HepG2 (cell line): ENCODE measurements around the gene PSMD8. TPM values are rescaled to one million over a fixed set of nuclear protein-coding genes. Genes with fewer than 3 reads are reported as not detected.
A peak's percentile ranks its signal among the peaks of the same experiment; 100 is the strongest.

ENCODE experiments used
- ATAC-seq: fragments of 200-7000 bp; cut with Tn5 transposase; 3 replicates; pipeline ENCODE4 v1.9.1; 2020; ENCODE audit warnings: mild to moderate bottlenecking, moderate library complexity
- BruUV-seq: library from RNA; stranded (reverse); fragments of 400-500 nt; replicated peaks from 2 replicates; lab custom pipeline; 2021; lab: Mats Ljungman, UMichigan
- CTCF ChIA-PET: fragments of 300-600 bp; formaldehyde crosslinking; extraction: SDS; loops from one replicate; lab custom pipeline; 2021; ENCODE audit warnings: low total read pairs, inconsistent platforms, low intra/inter-chr PET ratio; lab: Yijun Ruan, JAX
- POLR2A ChIA-PET: fragments of 350-600 bp; sonication (Branson Sonifier 250); formaldehyde crosslinking; loops from one replicate; lab custom pipeline; 2020; ENCODE audit warnings: antibody characterized with exemption, inconsistent platforms; lab: Yijun Ruan, JAX
- DNase-seq: peaks from one replicate; pipeline ENCODE4 v3.0.0-alpha.2; 2015; ENCODE audit warnings: low spot score
- FAIRE-seq: peaks from 3 replicates; lab custom pipeline; 2011; peaks lifted over from hg19 to GRCh38; lab: Jason Lieb, UNC
- H2AFZ ChIP-seq: one replicate; pipeline ENCODE4 v1.6.1; 2011; ENCODE audit warnings: low read length, inconsistent platforms
- H3K27ac ChIP-seq: fragments of 300-600 bp; 3 replicates; pipeline ENCODE4 v1.8.0; 2011; ENCODE audit warnings: mixed run types, mild to moderate bottlenecking, mixed read lengths, low read length, inconsistent platforms; ENCODE audit not compliant: insufficient read depth; ENCODE audit errors: extremely low read length
- H3K27me3 ChIP-seq, 2 experiments: fragments of 200-600 bp in 1 of 2; 2 replicates in 1 of 2; 3 replicates in 1 of 2; pipeline versions ENCODE4 v1.6.0 to v1.8.0; 2011; ENCODE audit warnings: low read length in 2 of 2, mild to moderate bottlenecking in 2 of 2, moderate library complexity in 2 of 2, inconsistent platforms in 1 of 2; ENCODE audit not compliant: insufficient read depth in 2 of 2, control insufficient read depth in 1 of 2
- H3K36me3 ChIP-seq, 2 experiments: fragments of 200-600 bp in 1 of 2; replicated peaks in 1 of 2; 2 replicates in 1 of 2; 3 replicates in 1 of 2; pipeline versions ENCODE4 v1.5.1 to v1.8.0; 2011; ENCODE audit warnings: low read length in 2 of 2, inconsistent platforms in 1 of 2; ENCODE audit not compliant: insufficient read depth in 2 of 2, control insufficient read depth in 1 of 2
- H3K4me1 ChIP-seq: 2 replicates; pipeline ENCODE4 v1.5.1; 2012; ENCODE audit warnings: low read length, inconsistent platforms; ENCODE audit not compliant: insufficient read depth
- H3K4me2 ChIP-seq: 2 replicates; pipeline ENCODE4 v1.6.0; 2011; ENCODE audit warnings: low read depth, low read length, inconsistent platforms
- H3K4me3 ChIP-seq, 3 experiments: fragments of 200-600 bp in 1 of 3; sonication (generic), shearing (Covaris generic) in 1 of 3; replicated peaks in 1 of 3; 2 replicates each; pipeline ENCODE4 v1.5.1; 2011 to 2016; ENCODE audit warnings: low read length in 3 of 3, inconsistent platforms in 2 of 3, low read depth in 2 of 3, mild to moderate bottlenecking in 2 of 3, control low read depth in 1 of 3, mixed read lengths in 1 of 3; ENCODE audit not compliant: insufficient read depth in 1 of 3
- H3K79me2 ChIP-seq: one replicate; pipeline ENCODE4 v1.6.1; 2011; ENCODE audit warnings: low read length, inconsistent platforms; ENCODE audit not compliant: insufficient read depth
- H3K9ac ChIP-seq: 2 replicates; pipeline ENCODE4 v1.6.0; 2011; ENCODE audit warnings: mild to moderate bottlenecking, low read depth, low read length, inconsistent platforms; ENCODE audit not compliant: insufficient read depth
- H3K9me3 ChIP-seq: 2 replicates; pipeline ENCODE4 v1.5.1; 2012; ENCODE audit warnings: mild to moderate bottlenecking, low read length
- H4K20me1 ChIP-seq: 2 replicates; pipeline ENCODE4 v1.6.0; 2011; ENCODE audit warnings: inconsistent platforms, mild to moderate bottlenecking, low read length, moderate library complexity; ENCODE audit not compliant: insufficient read depth
- ATF7 ChIP-seq, 2 experiments: fragments of 450-650 bp in 1 of 2; sonication (generic) in 1 of 2; formaldehyde crosslinking in 1 of 2; IDR thresholded peaks; 2 replicates each; pipeline versions ENCODE4 v1.4.0 to v1.6.1; 2016 to 2020; ENCODE audit warnings: antibody characterized with exemption in 1 of 2, mild to moderate bottlenecking in 1 of 2, missing genetic modification reagents in 1 of 2
- ETV5 ChIP-seq: IDR thresholded peaks from 2 replicates; pipeline ENCODE4 v1.6.1; 2018; ENCODE audit warnings: missing biosample characterization, missing genetic modification reagents, inconsistent platforms, borderline replicate concordance
- FOXM1 ChIP-seq: sonication (generic); formaldehyde crosslinking; IDR thresholded peaks from 2 replicates; pipeline ENCODE4 v1.5.0; 2020; ENCODE audit warnings: missing genetic modification reagents
- GTF3A ChIP-seq: sonication (generic); formaldehyde crosslinking; conservative IDR thresholded peaks from 2 replicates; pipeline ENCODE4 v1.4.0; 2020; ENCODE audit warnings: mild to moderate bottlenecking, missing genetic modification reagents
- HNRNPH1 ChIP-seq: fragments of 200-400 bp; formaldehyde crosslinking; optimal IDR thresholded peaks from 2 replicates; pipeline ENCODE3; 2017; ENCODE audit warnings: mild to moderate bottlenecking, low read depth, low read length
- MYC ChIP-seq: sonication (generic); formaldehyde crosslinking; IDR thresholded peaks from 2 replicates; pipeline ENCODE4 v1.9.0; 2021; ENCODE audit warnings: missing genetic modification reagents, borderline replicate concordance
- PAF1 ChIP-seq: IDR thresholded peaks from 2 replicates; pipeline ENCODE4 v1.6.1; 2016; ENCODE audit warnings: missing genetic modification reagents, missing compliant biosample characterization
- RAD51 ChIP-seq: fragments of 450-650 bp; IDR thresholded peaks from 2 replicates; pipeline ENCODE4 v1.6.1; 2016; ENCODE audit warnings: borderline replicate concordance
- RFX5 ChIP-seq: IDR thresholded peaks from 2 replicates; pipeline ENCODE4 v1.6.1; 2011; ENCODE audit warnings: low read depth, low read length, improper control_type of control experiment
- SIN3A ChIP-seq: IDR thresholded peaks from 2 replicates; pipeline ENCODE4 v1.6.1; 2011; ENCODE audit warnings: low read depth, mild to moderate bottlenecking, control low read depth, low read length, borderline replicate concordance
- TBL1XR1 ChIP-seq: fragments of 150-350 bp; IDR thresholded peaks from 2 replicates; pipeline ENCODE4 v1.6.1; 2014; ENCODE audit warnings: borderline replicate concordance, low read length; ENCODE audit not compliant: partially characterized antibody
- ZNF101 ChIP-seq: sonication (generic); formaldehyde crosslinking; IDR thresholded peaks from 2 replicates; pipeline ENCODE4 v1.4.0; 2020; ENCODE audit warnings: mild to moderate bottlenecking, low read depth, missing genetic modification reagents, borderline replicate concordance
- ZNF205 ChIP-seq: IDR thresholded peaks from 2 replicates; pipeline ENCODE4 v1.6.1; 2018; ENCODE audit warnings: missing biosample characterization, missing genetic modification reagents
- ZNF225 ChIP-seq: sonication (generic); formaldehyde crosslinking; IDR thresholded peaks from 2 replicates; pipeline ENCODE4 v1.4.0; 2020; ENCODE audit warnings: mild to moderate bottlenecking, missing genetic modification reagents
- ZNF253 ChIP-seq: sonication (generic); formaldehyde crosslinking; IDR thresholded peaks from 2 replicates; pipeline ENCODE4 v1.8.0; 2022; ENCODE audit warnings: mild to moderate bottlenecking, missing genetic modification reagents, borderline replicate concordance
- ZNF292 ChIP-seq: sonication (generic); formaldehyde crosslinking; IDR thresholded peaks from 2 replicates; pipeline ENCODE4 v1.8.1; 2022; ENCODE audit warnings: mild to moderate bottlenecking, low read depth, missing genetic modification reagents, borderline replicate concordance
- ZNF34 ChIP-seq: sonication (generic); formaldehyde crosslinking; IDR thresholded peaks from 2 replicates; pipeline ENCODE4 v1.4.0; 2020; ENCODE audit warnings: mild to moderate bottlenecking, missing genetic modification reagents, borderline replicate concordance
- ZNF446 ChIP-seq: sonication (generic); formaldehyde crosslinking; IDR thresholded peaks from 2 replicates; pipeline ENCODE4 v1.5.0; 2020; ENCODE audit warnings: mild to moderate bottlenecking, missing genetic modification reagents
- ZNF605 ChIP-seq: sonication (generic); formaldehyde crosslinking; IDR thresholded peaks from 2 replicates; pipeline ENCODE4 v1.8.0; 2022; ENCODE audit warnings: mild to moderate bottlenecking, missing genetic modification reagents
- WGBS: methylation state at CpG from one replicate; pipeline ENCODE4 v1.1.6; 2017; ENCODE audit warnings: low lambda C conversion rate; 5-methylcytosine and 5-hydroxymethylcytosine counted together
- in situ Hi-C: cut with HindIII; loops from 2 replicates; pipeline ENCODE4 v1.10.0; 2017; ENCODE audit warnings: low pct_unique_long_range_greater_than_20kb; ENCODE audit not compliant: extremely low pct_ligation_motif_present
- intact Hi-C: fragments of 100-400 bp; cut with micrococcal nuclease; formaldehyde crosslinking; loops from one replicate; pipeline ENCODE4 v1.10.0; 2022; ENCODE audit not compliant: unreplicated experiment
- polyA plus RNA-seq, 8 experiments: library from polyadenylated mRNA; depleted of rRNA in 3 of 8; stranded (reverse) in 7 of 8; unstranded in 1 of 8; fragments of >200 nt; fragmentation: Illumina TruSeq in 4 of 8; extraction: Trizol in 4 of 8; gene quantifications; 2 replicates each; pipeline versions ENCODE4 v1.2.1 to v1.2.3, GENCODE V29; 2011 to 2016; ENCODE audit warnings: low read depth in 4 of 8, missing spikeins in 1 of 8, mixed read lengths in 1 of 8; ENCODE audit not compliant: insufficient read depth in 1 of 8
- total RNA-seq, 5 experiments: library from RNA; depleted of rRNA; stranded (reverse); fragments of >200 nt; fragmentation: Illumina TruSeq; extraction: Trizol; gene quantifications; 2 replicates each; pipeline ENCODE4 v1.2.3, GENCODE V29; 2016; ENCODE audit warnings: low read depth in 1 of 5
- TF ChIP-seq, protein P1 (sequence below): sonication (generic); formaldehyde crosslinking; IDR thresholded peaks from 2 replicates; pipeline ENCODE4 v1.8.1; 2022; ENCODE audit warnings: low read depth, mild to moderate bottlenecking, missing genetic modification reagents
- TF ChIP-seq, protein P2 (sequence below): IDR thresholded peaks from 2 replicates; pipeline ENCODE4 v1.6.1; 2016; ENCODE audit warnings: mild to moderate bottlenecking, missing biosample characterization, missing genetic modification reagents

The PSMD8 gene
- total and polyA plus RNA-seq, 2 of the 13 experiments (the other 11 are each of a cell fraction or from before 2014, with no cell fraction given) = 162 to 296 TPM

DNA sequence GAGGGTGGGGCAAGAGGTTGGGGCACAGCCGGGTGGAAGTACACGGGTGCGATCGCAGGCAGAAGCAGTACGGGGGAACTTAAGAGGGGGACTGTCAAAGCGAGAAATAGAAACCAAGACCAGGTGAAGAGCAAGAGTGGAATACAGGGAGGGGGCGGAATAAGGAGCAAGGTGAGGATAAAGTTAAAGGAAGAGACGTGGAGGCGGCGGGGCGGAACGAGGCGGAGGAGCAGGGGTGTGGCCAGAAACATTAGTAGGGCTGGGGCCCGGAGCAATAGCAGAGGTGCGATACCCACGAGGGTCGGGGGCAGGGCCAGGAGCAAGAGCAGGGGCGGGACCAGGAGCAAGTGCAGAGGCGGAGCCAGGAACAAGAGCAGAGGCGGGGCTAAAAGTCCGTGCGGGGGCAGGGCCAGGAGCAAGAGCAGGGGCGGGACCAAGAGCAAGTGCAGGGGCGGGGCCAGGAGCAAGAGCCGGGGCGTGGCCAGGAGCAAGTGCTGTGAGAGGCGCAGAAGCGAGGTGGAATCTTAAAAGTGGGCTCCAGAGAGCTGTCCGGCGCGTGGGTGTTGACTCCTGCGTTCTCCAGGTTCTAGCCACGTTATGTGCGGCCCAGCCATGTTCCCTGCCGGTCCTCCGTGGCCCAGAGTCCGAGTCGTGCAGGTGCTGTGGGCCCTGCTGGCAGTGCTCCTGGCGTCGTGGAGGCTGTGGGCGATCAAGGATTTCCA is 37.6 kb upstream of the PSMD8 start (continued):
- TF ChIP-seq RAD51 (no peak), ZNF253 (CRISPR knock-in tag) (no peak), PAF1 (CRISPR knock-in tag) (no peak), ZNF101 (no peak), ZNF292 (CRISPR knock-in tag) (peak; percentile 21; the same call in 1 of the 2 replicates), ZNF446 (CRISPR knock-in tag) (no peak; the same call in 1 of the 2 replicates), TBL1XR1 (no peak)
- TF ChIP-seq, protein P1, sequence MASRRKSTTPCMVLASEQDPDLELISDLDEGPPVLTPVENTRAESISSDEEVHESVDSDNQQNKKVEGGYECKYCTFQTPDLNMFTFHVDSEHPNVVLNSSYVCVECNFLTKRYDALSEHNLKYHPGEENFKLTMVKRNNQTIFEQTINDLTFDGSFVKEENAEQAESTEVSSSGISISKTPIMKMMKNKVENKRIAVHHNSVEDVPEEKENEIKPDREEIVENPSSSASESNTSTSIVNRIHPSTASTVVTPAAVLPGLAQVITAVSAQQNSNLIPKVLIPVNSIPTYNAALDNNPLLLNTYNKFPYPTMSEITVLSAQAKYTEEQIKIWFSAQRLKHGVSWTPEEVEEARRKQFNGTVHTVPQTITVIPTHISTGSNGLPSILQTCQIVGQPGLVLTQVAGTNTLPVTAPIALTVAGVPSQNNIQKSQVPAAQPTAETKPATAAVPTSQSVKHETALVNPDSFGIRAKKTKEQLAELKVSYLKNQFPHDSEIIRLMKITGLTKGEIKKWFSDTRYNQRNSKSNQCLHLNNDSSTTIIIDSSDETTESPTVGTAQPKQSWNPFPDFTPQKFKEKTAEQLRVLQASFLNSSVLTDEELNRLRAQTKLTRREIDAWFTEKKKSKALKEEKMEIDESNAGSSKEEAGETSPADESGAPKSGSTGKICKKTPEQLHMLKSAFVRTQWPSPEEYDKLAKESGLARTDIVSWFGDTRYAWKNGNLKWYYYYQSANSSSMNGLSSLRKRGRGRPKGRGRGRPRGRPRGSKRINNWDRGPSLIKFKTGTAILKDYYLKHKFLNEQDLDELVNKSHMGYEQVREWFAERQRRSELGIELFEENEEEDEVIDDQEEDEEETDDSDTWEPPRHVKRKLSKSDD (CRISPR knock-in tag) = no peak

DNA sequence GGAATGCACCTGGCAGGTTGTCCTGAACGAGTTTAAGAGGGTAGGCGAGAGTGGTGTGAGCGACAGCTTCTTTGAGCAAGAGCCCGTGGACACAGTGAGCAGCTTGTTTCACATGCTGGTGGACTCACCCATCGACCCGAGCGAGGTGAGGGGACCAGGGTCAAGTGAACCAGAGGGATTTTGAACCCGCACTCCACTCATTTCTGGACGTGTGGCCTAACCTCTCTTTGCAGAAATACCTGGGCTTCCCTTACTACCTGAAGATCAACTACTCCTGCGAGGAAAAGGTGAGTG is 37.1 kb upstream of the PSMD8 start:
- WGBS = 13% methylated on average over 10 of the region's 10 CpGs
- ChIA-PET POLR2A (interaction anchor here (2.1 kb wide), 1 partner anchor 37 kb away, joined by 25 read pairs; the partner anchor contains the start of gene PSMD8), CTCF (no interaction called here)
- Histone ChIP-seq H3K36me3 (no peaks in the 10 kb centered on the region), H3K9me3 (no peaks in the 10 kb centered on the region), H4K20me1 (no peaks in the 10 kb centered on the region), H3K4me1 (peaks cover 10% of the 10 kb centered on the region), H3K4me2 (peak overlapping the region; percentile 99), H3K4me3 (peak overlapping the region; percentile 74 to 85 (median 75); a peak in 5 of 6 replicates), H3K27ac (no peak overlapping the region), H3K79me2 (no peaks in the 10 kb centered on the region), H3K27me3 (no peaks in the 10 kb centered on the region), H2AFZ (no peak overlapping the region), H3K9ac (peak overlapping the region; percentile 47; the same call in 1 of the 2 replicates)
- in situ Hi-C loops = no loop called here
- BruUV-seq = TSS peak; percentile 79
- intact Hi-C loops = no loop called here
- ATAC-seq = no peak
- FAIRE-seq = no peak
- peak; percentile 14 for DNase-seq
- TF ChIP-seq MYC (CRISPR knock-in tag) (0 out of 2 replicates have a peak, but pooled peaks have one; percentile 10), ATF7 (IDR thresholded peaks at IDR 0.05) (no peak), ATF7 (CRISPR knock-in tag; IDR thresholded peaks at IDR 0.05) (no peak), SIN3A (no peak), ZNF225 (CRISPR knock-in tag) (no peak), ZNF34 (CRISPR knock-in tag) (no peak), GTF3A (CRISPR knock-in tag) (no peak), RFX5 (no peak), ZNF605 (CRISPR knock-in tag) (0 out of 2 replicates have a peak, but pooled peaks have one; percentile 48), FOXM1 (CRISPR knock-in tag) (no peak), ZNF205 (no peak), HNRNPH1 (no peak), ETV5 (CRISPR knock-in tag) (no peak)
- TF ChIP-seq, protein P2, sequence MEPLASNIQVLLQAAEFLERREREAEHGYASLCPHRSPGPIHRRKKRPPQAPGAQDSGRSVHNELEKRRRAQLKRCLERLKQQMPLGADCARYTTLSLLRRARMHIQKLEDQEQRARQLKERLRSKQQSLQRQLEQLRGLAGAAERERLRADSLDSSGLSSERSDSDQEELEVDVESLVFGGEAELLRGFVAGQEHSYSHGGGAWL (CRISPR knock-in tag) = no peak
